ENCODE measurements around the gene PTPRE.

DNA sequence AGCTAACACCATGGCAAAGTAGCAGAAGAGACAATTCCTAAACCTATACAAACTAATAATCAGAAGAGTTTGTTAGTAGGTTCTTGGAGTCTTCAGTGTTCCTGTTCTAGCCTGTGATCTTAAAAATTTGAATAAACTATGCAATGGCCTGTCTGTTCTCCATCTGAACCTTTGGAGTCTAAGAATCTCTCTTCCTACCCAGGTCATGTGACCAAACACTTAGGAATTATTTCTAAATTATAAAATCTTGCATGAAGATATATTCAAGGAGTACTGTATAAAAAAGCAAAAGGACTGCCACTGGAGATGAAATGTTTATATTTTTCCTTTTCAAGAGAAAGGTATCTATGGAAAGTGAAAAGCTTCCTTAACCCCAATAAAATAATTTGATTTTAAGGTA is 216.9 kb downstream of the PTPRE start:
- TF ChIP-seq POLR2A (IDR thresholded peaks at IDR 0.05; ENCODE audit: low read length) (no peak), GATA1 (IDR thresholded peaks at IDR 0.05; ENCODE audit: low read depth, low read length) (no peak)

Measured in erythroblast (primary cell).